ENCODE measurements around the gene NPAS3. TPM values are rescaled to one million over a fixed set of nuclear protein-coding genes. Genes with fewer than 3 reads are reported as not detected.

The NPAS3 gene
- total RNA-seq, 1 experiment from 2014 or later, result 0.35 TPM

- Mint-ChIP-seq H3K27ac (ENCODE audit: low read depth, unreplicated experiment) (no peak overlapping the region), H3K36me3 (ENCODE audit: insufficient read depth, unreplicated experiment) (no peaks in the 10 kb centered on the region), H3K9me3 (ENCODE audit: unreplicated experiment) (no peaks in the 10 kb centered on the region), H3K4me1 (ENCODE audit: insufficient read depth, unreplicated experiment) (no peaks in the 10 kb centered on the region), H3K27me3 (ENCODE audit: insufficient read depth, unreplicated experiment) (no peaks in the 10 kb centered on the region), H3K4me3 (ENCODE audit: unreplicated experiment) (no peak overlapping the region)
- CTCF ChIA-PET, result interaction anchor here (0.6 to 1.8 kb wide), 7 partner anchors 14 to 495 kb away, joined by 4 to 11 read pairs (median 5); no protein-coding TSS in a partner anchor
- TF ChIP-seq CTCF (IDR thresholded peaks at IDR 0.05; ENCODE audit: unreplicated experiment), result no peak
- POLR2A ChIA-PET, result no interaction called here
- no peak for DNase-seq (ENCODE audit: unreplicated experiment)
- intact Hi-C loops (cut with micrococcal nuclease), result no loop called here
- no TSS peak for BruUV-seq (replicated peaks)
These were observed 868.2 kb downstream of the NPAS3 start for GRCh38 chr14:33806905-33807304.

- Mint-ChIP-seq H3K9me3 (ENCODE audit: unreplicated experiment) (no peaks in the 10 kb centered on the region), H3K27me3 (ENCODE audit: insufficient read depth, unreplicated experiment) (no peaks in the 10 kb centered on the region), H3K4me1 (ENCODE audit: insufficient read depth, unreplicated experiment) (no peaks in the 10 kb centered on the region), H3K27ac (ENCODE audit: low read depth, unreplicated experiment) (no peak overlapping the region), H3K36me3 (ENCODE audit: insufficient read depth, unreplicated experiment) (no peaks in the 10 kb centered on the region), H3K4me3 (ENCODE audit: unreplicated experiment) (no peak overlapping the region)
- DNase-seq (ENCODE audit: unreplicated experiment), result no peak
- intact Hi-C loops (cut with micrococcal nuclease), result no loop called here
- CTCF ChIA-PET, result interaction anchor here (0.6 to 1.8 kb wide), 8 partner anchors 11 to 1097 kb away, joined by 3 to 11 read pairs (median 4); no protein-coding TSS in a partner anchor
- POLR2A ChIA-PET, result no interaction called here
- no TSS peak for BruUV-seq (replicated peaks)
- no peak for TF ChIP-seq CTCF (IDR thresholded peaks at IDR 0.05; ENCODE audit: unreplicated experiment)
These were observed 869.5 kb downstream of the NPAS3 start for GRCh38 chr14:33808187-33808586.

DNA sequence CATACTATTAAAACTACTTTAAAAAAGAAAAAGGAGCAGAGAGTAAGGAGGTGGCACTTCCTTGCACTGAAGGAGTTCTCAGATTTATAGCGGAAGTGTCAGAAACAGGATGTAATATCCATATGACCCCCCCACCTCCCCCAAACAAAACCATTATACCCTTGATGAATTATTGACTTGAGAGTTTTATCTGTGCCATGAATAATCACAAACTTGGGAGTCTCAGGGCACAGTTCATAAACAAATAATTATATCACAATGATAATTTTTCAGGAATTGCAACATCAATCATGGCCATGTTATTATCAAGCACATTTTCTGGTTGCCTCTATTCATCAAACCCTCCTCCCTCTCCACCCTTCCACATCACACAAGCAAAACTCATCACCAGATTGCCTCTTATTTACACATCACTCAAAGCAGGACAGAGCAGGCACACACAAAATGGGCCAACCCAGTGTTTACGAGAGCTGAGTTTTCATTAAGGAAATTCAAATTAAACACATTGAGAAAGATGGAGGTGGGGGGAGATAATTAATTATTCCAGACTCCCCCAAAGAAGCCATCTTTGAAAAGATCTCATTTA, 870.8 kb downstream of the NPAS3 start:
- H3K4me1 Mint-ChIP-seq (ENCODE audit: insufficient read depth, unreplicated experiment), result peaks cover 7% of the 10 kb centered on the region
- no peak for DNase-seq (ENCODE audit: unreplicated experiment)
- H3K27me3 Mint-ChIP-seq (ENCODE audit: insufficient read depth, unreplicated experiment), result no peaks in the 10 kb centered on the region
- H3K36me3 Mint-ChIP-seq (ENCODE audit: insufficient read depth, unreplicated experiment), result no peaks in the 10 kb centered on the region
- intact Hi-C loops (cut with micrococcal nuclease), result no loop called here
- ChIA-PET CTCF (interaction anchor here (0.7 to 1.5 kb wide), 2 partner anchors 17 to 288 kb away, joined by 3 to 9 read pairs; no protein-coding TSS in a partner anchor), POLR2A (no interaction called here)
- H3K27ac Mint-ChIP-seq (ENCODE audit: low read depth, unreplicated experiment), result no peak overlapping the region
- BruUV-seq (replicated peaks), result no TSS peak
- no peaks in the 10 kb centered on the region for H3K9me3 Mint-ChIP-seq (ENCODE audit: unreplicated experiment)
- H3K4me3 Mint-ChIP-seq (ENCODE audit: unreplicated experiment), result no peak overlapping the region
- no peak for TF ChIP-seq CTCF (IDR thresholded peaks at IDR 0.05; ENCODE audit: unreplicated experiment)

DNA sequence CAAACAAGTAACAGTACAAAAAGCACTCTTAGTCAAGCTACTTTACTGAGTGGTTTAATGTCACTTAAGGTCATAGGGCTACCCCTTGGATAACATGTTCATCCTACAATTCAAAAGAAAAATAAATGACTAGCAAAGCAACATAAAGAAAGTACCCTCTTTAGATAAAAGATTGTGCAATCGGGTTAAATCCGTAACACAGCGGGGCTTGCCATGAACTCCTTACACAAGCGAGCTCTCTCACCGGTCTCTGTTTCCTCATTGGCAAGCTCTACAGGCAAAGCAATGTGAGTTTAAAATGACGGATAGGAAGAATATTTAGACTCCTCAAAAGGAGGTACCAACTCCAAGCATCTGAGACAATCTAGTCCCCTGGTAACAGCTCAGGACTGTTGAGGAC, 871.6 kb downstream of the NPAS3 start:
- ChIA-PET CTCF (interaction anchor here (1.5 kb wide), 1 partner anchor 18 kb away, joined by 9 read pairs; no protein-coding TSS in a partner anchor), POLR2A (interaction anchor here (1.1 kb wide), 1 partner anchor 11 kb away, joined by 3 read pairs; no protein-coding TSS in a partner anchor)
- Mint-ChIP-seq H3K27ac (ENCODE audit: low read depth, unreplicated experiment) (no peak overlapping the region), H3K4me3 (ENCODE audit: unreplicated experiment) (no peak overlapping the region), H3K9me3 (ENCODE audit: unreplicated experiment) (no peaks in the 10 kb centered on the region), H3K27me3 (ENCODE audit: insufficient read depth, unreplicated experiment) (no peaks in the 10 kb centered on the region), H3K4me1 (ENCODE audit: insufficient read depth, unreplicated experiment) (peaks cover 7% of the 10 kb centered on the region), H3K36me3 (ENCODE audit: insufficient read depth, unreplicated experiment) (no peaks in the 10 kb centered on the region)
- intact Hi-C loops (cut with micrococcal nuclease), result no loop called here
- TF ChIP-seq CTCF (IDR thresholded peaks at IDR 0.05; ENCODE audit: unreplicated experiment), result no peak
- no peak for DNase-seq (ENCODE audit: unreplicated experiment)
- BruUV-seq (replicated peaks), result no TSS peak
